HG03135 (cell line): ENCODE measurements around the gene MYH16.
"Not testable (repeated sequence)": the region's sequence is repeated elsewhere in the genome, so short reads cannot be mapped to it uniquely, and the experiment has no call there.

Experiments used
- ATAC-seq: cut with Tn5 transposase; IDR thresholded peaks from one replicate; pipeline ENCODE4 v1.9.1; 2021; ENCODE audit warnings: mild to moderate bottlenecking, moderate library complexity; ENCODE audit not compliant: unreplicated experiment

Gene MYH16

DNA sequence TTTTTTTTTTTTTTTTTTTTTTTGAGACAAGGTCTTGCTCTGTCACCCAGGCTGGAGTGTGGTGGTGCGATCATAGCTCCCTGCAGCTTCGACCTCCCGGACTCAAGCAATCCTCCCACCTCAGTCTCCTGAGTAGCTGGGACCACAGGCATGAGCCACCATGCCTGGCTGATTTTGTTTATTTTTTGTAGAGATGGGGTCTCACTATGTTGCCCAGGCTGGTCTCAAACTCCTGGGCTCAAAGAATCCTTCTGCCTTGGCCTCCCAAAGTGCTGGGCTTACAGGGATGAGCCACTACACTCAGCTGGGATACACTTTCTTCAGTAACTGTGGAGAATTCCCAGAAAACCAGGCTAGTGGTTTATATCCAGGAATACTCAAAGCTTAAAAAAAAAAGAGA lies 78.0 kb downstream of the MYH16 start:
- ATAC-seq, result not testable (repeated sequence)

DNA sequence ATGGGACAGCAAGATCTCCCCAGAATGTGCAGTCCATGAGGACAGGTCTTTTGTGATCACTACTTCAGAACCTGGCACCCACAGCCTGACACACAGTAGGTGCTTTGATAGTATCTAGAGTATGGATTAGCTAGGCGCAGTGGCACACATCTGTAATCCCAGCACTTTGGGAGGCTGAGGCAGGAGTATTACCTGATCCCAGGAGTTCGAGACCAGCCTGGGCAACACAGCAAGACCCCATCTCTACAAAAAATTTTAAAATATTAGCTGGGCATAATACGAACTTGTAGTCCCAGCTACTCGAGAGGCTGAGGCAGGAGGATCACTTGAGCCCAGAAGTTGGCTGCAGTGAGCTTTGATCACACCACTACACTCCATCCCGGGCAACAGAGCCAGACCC lies 79.6 kb downstream of the MYH16 start:
- no peak for ATAC-seq

DNA sequence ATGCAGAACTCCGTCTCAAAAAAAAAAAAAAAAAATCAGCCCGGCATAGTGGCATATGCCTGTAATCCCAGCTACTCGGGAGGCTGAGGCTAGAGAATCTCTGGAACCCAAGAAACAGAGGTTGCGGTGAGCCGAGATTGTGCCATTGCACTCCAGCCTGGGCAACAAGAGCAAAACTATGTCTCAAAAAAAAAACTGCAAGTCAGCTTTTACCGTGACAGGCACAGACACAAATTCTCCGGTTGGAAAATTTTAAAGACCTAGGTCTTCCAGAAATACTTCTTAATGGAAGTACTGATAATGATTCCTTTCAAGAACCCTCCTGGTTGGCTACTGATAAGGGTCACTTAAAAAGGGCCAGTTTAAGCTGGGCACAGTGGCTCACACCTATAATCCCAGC lies 82.5 kb downstream of the MYH16 start:
- no peak for ATAC-seq

DNA sequence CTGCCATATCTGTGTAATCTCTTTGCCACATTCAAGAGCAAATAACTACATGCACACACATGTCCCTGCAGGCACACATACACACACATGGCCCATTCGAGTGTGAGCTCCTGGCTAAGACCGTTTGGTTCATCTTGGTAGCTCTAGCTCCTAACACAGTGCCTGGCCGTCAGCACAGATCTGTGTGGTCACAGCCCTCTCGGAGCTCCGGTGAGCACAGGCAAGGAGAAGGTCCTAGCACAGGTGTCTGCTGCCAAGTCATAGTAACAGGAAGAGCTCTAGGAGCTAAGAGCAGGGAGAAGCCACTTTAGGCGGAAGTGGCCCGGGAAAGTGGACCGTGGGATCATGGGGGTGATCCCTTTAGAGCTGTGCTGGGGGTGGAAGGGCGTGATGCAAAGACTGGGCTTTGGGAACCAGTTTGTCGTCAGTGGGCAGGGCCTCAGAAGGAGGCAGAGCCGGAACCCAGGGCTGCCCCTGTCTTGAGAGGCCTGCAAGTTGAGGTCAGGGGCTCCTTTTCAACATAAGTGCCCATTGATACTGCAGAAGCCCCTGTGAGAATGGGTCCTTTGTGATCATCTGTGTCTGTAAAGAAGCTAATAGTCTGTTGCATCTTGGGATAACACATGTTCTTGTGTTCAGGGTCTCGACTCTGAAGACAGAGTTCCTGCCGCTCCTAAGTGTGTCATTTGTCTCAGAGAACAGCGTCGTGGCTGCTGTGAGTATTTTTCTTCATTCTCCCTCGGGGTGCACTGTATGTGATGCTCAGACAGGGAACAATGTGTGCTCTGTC lies 85.3 kb downstream of the MYH16 start:
- ATAC-seq, result no peak

DNA sequence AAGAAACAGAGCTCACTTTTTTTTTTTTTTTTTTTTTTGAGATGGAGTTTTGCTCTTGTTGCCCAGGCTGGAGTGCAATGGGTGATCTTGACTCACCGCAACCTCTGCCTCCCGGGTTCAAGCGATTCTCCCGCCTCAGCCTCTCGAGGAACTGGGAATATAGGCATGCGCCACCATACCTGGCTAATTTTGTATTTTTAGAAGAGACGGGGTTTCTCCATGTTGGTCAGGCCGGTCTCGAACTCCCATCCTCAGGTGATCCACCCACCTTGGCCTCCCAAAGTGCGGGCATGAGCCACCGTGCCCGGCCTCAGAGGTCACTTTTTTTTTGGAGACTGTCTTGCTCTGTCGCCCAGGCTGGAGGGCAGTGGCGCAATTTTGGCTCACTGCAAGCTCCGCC lies 85.9 kb downstream of the MYH16 start:
- ATAC-seq, result not testable (repeated sequence)

DNA sequence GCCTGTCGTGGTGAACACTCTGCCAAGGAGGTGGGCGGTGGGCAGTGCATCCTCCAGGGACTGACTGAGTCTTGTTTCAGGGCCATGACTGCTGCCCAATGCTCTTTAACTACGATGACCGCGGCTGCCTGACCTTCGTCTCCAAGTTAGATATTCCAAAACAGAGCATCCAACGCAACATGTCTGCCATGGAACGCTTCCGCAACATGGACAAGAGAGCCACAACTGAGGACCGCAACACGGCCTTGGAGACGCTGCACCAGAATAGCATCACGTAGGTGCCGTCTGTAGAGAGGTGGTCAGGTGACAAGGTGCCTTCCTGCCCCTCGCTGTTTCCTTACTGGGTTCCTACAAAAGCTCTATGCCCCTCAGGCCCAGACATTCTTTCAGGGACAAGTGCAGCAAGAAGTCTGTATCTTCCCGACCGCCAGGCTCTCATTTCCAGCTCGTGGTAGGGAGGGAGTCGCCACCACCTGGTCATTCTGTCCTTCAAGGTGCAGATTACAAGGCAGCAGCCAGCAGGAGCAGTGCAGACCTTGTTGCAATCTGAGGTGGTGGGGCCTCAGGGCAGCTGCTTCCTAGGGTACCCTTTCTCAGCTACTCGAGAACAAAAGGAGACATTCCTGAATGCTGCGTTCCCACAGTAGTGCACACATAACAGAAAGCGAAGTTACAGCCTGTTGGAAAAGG lies 87.0 kb downstream of the MYH16 start:
- ATAC-seq, result no peak
